K562 (cell line): Measurements from ENCODE around the gene SRC.

Experiments
- BCLAF1 ChIP-seq, 2 experiments: fragments of 450-650 bp in 1 of 2; IDR thresholded peaks; 2 replicates each; pipeline ENCODE4 v1.6.1; 2011 to 2017; ENCODE audit warnings: low read depth in 2 of 2, antibody characterized with exemption in 1 of 2, borderline replicate concordance in 1 of 2, low read length in 1 of 2, mild to moderate bottlenecking in 1 of 2, mixed read lengths in 1 of 2; ENCODE audit not compliant: control insufficient read depth in 1 of 2
- CBFB ChIP-seq: sonication (generic); formaldehyde crosslinking; IDR thresholded peaks from 2 replicates; pipeline ENCODE4 v1.4.0; 2020; ENCODE audit warnings: mild to moderate bottlenecking, missing genetic modification reagents
- ELF4 ChIP-seq: fragments of 450-650 bp; formaldehyde crosslinking; IDR thresholded peaks from 2 replicates; pipeline ENCODE4 v1.4.0; 2022; ENCODE audit warnings: missing genetic modification characterization
- NFE2 ChIP-seq: IDR thresholded peaks from 2 replicates; pipeline ENCODE4 v1.6.1; 2014; ENCODE audit warnings: antibody characterized with exemption, low read depth
- POLR2A ChIP-seq: fragments of 450-650 bp; conservative IDR thresholded peaks from 2 replicates; pipeline ENCODE4 v1.6.1; 2016
- RFX5 ChIP-seq: IDR thresholded peaks from 2 replicates; pipeline ENCODE4 v1.6.1; 2011; ENCODE audit warnings: low read depth, mild to moderate bottlenecking, improper control_type of control experiment, low read length
- SMARCB1 ChIP-seq: IDR thresholded peaks from 2 replicates; pipeline ENCODE4 v1.6.1; 2011; ENCODE audit warnings: improper control_type of control experiment, low read depth; ENCODE audit not compliant: insufficient read length
- TEAD4 ChIP-seq, 2 experiments: sonication (generic) in 1 of 2; formaldehyde crosslinking in 1 of 2; IDR thresholded peaks; 2 replicates each; pipeline versions ENCODE4 v1.6.1 to v1.8.0; 2012 to 2022; ENCODE audit warnings: borderline replicate concordance in 1 of 2, inconsistent platforms in 1 of 2, low read length in 1 of 2, mild to moderate bottlenecking in 1 of 2, missing genetic modification reagents in 1 of 2
- TF ChIP-seq, protein P1 (sequence below), 3 experiments: fragments of 200-800 bp in 1 of 3; fragments of 250-450 bp in 1 of 3; fragments of 450-650 bp in 1 of 3; sonication (Bioruptor Pico) in 1 of 3; sonication (Bioruptor generic) in 1 of 3; formaldehyde crosslinking in 1 of 3; IDR thresholded peaks; 2 replicates each; pipeline versions ENCODE4 v1.6.1 to v1.8.0; 2016 to 2022; ENCODE audit warnings: mild to moderate bottlenecking in 2 of 3, missing genetic modification characterization in 2 of 3, missing compliant biosample characterization in 1 of 3, moderate library complexity in 1 of 3

DNA sequence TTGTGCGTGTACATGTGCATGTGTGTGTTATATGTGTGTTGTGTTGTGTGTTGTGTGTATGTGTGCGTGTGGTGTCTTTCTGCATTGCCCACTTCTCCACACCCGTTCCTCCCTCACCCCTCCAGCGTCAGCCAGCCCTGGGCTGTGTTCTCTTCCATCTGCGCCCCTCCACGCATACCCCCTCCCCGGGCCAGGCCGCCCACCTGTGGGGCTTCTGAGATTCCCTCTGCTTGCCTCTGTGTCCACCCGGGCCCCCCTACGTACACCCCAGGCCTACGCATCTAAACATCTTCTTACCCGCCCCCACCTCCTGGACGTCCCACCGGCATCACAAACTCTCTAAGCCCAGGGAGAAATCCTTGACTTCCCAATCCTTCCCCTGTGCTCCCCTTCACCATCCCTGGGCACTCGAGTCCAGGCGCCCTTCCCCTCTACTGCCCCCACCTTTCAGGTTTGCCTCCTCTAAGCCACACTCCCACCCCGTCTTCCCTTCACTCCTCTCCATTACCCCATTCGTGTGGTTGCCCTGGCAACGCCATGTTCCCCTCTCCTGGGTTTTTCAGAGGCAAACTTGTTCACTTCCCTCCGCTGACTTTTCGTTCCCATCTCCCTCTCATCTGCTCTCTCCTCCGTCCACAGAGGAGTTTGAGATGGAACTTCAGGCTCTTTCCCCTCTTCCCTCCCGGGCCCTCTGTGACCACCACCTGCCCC is 93.4 kb downstream of the SRC start:
- TF ChIP-seq CBFB (CRISPR knock-in tag): no peak
- TF ChIP-seq BCLAF1 (IDR thresholded peaks at IDR 0.05; ENCODE audit: borderline replicate concordance in 1 of 2, control insufficient read depth in 1 of 2, low read depth in 2 of 2, low read length in 1 of 2): no peak
- TF ChIP-seq TEAD4 (IDR thresholded peaks at IDR 0.05; ENCODE audit: low read length): no peak
- no peak for TF ChIP-seq TEAD4 (CRISPR knock-in tag; IDR thresholded peaks at IDR 0.05; ENCODE audit: borderline replicate concordance)
- TF ChIP-seq POLR2A: no peak
- no peak for TF ChIP-seq SMARCB1
- TF ChIP-seq RFX5: no peak
- TF ChIP-seq ELF4 (CRISPR knock-in tag): no peak
- no peak for TF ChIP-seq NFE2
- TF ChIP-seq, protein P1, sequence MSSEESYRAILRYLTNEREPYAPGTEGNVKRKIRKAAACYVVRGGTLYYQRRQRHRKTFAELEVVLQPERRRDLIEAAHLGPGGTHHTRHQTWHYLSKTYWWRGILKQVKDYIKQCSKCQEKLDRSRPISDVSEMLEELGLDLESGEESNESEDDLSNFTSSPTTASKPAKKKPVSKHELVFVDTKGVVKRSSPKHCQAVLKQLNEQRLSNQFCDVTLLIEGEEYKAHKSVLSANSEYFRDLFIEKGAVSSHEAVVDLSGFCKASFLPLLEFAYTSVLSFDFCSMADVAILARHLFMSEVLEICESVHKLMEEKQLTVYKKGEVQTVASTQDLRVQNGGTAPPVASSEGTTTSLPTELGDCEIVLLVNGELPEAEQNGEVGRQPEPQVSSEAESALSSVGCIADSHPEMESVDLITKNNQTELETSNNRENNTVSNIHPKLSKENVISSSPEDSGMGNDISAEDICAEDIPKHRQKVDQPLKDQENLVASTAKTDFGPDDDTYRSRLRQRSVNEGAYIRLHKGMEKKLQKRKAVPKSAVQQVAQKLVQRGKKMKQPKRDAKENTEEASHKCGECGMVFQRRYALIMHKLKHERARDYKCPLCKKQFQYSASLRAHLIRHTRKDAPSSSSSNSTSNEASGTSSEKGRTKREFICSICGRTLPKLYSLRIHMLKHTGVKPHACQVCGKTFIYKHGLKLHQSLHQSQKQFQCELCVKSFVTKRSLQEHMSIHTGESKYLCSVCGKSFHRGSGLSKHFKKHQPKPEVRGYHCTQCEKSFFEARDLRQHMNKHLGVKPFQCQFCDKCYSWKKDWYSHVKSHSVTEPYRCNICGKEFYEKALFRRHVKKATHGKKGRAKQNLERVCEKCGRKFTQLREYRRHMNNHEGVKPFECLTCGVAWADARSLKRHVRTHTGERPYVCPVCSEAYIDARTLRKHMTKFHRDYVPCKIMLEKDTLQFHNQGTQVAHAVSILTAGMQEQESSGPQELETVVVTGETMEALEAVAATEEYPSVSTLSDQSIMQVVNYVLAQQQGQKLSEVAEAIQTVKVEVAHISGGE (CRISPR knock-in tag; IDR thresholded peaks at IDR 0.05): no peak
